AG09309 (cell line): ENCODE data around the gene C1QTNF3.

Source experiments
- DNase-seq: peaks from one replicate; pipeline ENCODE4 v3.0.0-alpha.2; 2010; ENCODE audit warnings: low read depth
- H3K4me3 ChIP-seq: 2 replicates; pipeline ENCODE4 v1.5.1; 2011; ENCODE audit warnings: mild to moderate bottlenecking, low read depth, low read length, moderate library complexity; ENCODE audit not compliant: control insufficient read depth
- CTCF ChIP-seq: IDR thresholded peaks from 2 replicates; pipeline ENCODE4 v1.5.1; 2011; ENCODE audit warnings: mild to moderate bottlenecking, low read depth, low read length, inconsistent platforms; ENCODE audit not compliant: insufficient read depth, control insufficient read depth; ENCODE audit errors: missing control alignments

C1QTNF3 gene

GRCh38 chr5:34062419-34062818 lies 19.4 kb upstream of the C1QTNF3 start:
- DNase-seq: no peak
- TF ChIP-seq CTCF: no peak
- H3K4me3 ChIP-seq: no peak overlapping the region

- DNase-seq: no peak
- no peak for TF ChIP-seq CTCF
- no peak overlapping the region for H3K4me3 ChIP-seq
Measured at GRCh38 chr5:34061993-34062392, 19.0 kb upstream of the C1QTNF3 start.

- no peak for TF ChIP-seq CTCF
- H3K4me3 ChIP-seq: no peak overlapping the region
- DNase-seq: no peak
Measured at GRCh38 chr5:34059977-34060376, 17.0 kb upstream of the C1QTNF3 start.

GRCh38 chr5:34058532-34058931 lies 15.5 kb upstream of the C1QTNF3 start:
- no peak for TF ChIP-seq CTCF
- H3K4me3 ChIP-seq: no peak overlapping the region

GRCh38 chr5:34057569-34057968 lies 14.6 kb upstream of the C1QTNF3 start:
- no peak for DNase-seq
- no peak for TF ChIP-seq CTCF
- no peak overlapping the region for H3K4me3 ChIP-seq

More at GRCh38 chr5:34058532-34058931, 15.5 kb upstream of the C1QTNF3 start:
- DNase-seq: no peak

- no peak for TF ChIP-seq CTCF
Measured at GRCh38 chr5:34057118-34057517, 14.1 kb upstream of the C1QTNF3 start.

GRCh38 chr5:34055667-34056066 lies 12.7 kb upstream of the C1QTNF3 start:
- no peak overlapping the region for H3K4me3 ChIP-seq
- no peak for DNase-seq
- no peak for TF ChIP-seq CTCF

More at GRCh38 chr5:34057118-34057517, 14.1 kb upstream of the C1QTNF3 start:
- no peak overlapping the region for H3K4me3 ChIP-seq
- DNase-seq: no peak
